ENCODE data around the gene TICRR.
A peak's percentile ranks its signal among the peaks of the same experiment; 100 is the strongest.

The TICRR gene

GRCh38 chr15:89630974-89631901 lies 56.0 kb downstream of the TICRR start:
- DNase-seq, result no peak

- no peak for DNase-seq
Measured at GRCh38 chr15:89631902-89632264, 56.6 kb downstream of the TICRR start.

GRCh38 chr15:89632563-89633430 lies 57.5 kb downstream of the TICRR start:
- DNase-seq, result no peak

- DNase-seq, result no peak
Measured at GRCh38 chr15:89633585-89633984, 58.3 kb downstream of the TICRR start.

- no peak for DNase-seq
Measured at GRCh38 chr15:89640245-89640644, 65.0 kb downstream of the TICRR start.

GRCh38 chr15:89641053-89641452 lies 65.8 kb downstream of the TICRR start:
- no peak for DNase-seq

- no peak for DNase-seq
Measured at GRCh38 chr15:89642106-89642505, 66.8 kb downstream of the TICRR start.

GRCh38 chr15:89645680-89646079 lies 70.4 kb downstream of the TICRR start:
- DNase-seq, result no peak

GRCh38 chr15:89646416-89647141 lies 71.3 kb downstream of the TICRR start:
- DNase-seq, result no peak

- peak; percentile 1 for DNase-seq
Measured at GRCh38 chr15:89647191-89647851, 72.1 kb downstream of the TICRR start.

- DNase-seq, result no peak
Measured at GRCh38 chr15:89648106-89649012, 73.1 kb downstream of the TICRR start.

GRCh38 chr15:89649013-89649625 lies 73.8 kb downstream of the TICRR start:
- DNase-seq, result no peak

- no peak for DNase-seq
Measured at GRCh38 chr15:89649716-89650115, 74.4 kb downstream of the TICRR start.

GRCh38 chr15:89652131-89652530 lies 76.9 kb downstream of the TICRR start:
- DNase-seq, result no peak

GRCh38 chr15:89652666-89653065 lies 77.4 kb downstream of the TICRR start:
- no peak for DNase-seq

- no peak for DNase-seq
Measured at GRCh38 chr15:89653578-89653977, 78.3 kb downstream of the TICRR start.

- no peak for DNase-seq
Measured at GRCh38 chr15:89654301-89654761, 79.1 kb downstream of the TICRR start.

GRCh38 chr15:89654847-89655805 lies 79.9 kb downstream of the TICRR start, which contains the start of gene KIF7:
TSS of gene KIF7 (minus strand) at chr15:89655467. CDS start at chr15:89652930, 2,537 bp downstream.
- peak; percentile 41 for DNase-seq

GRCh38 chr15:89656116-89656815 lies 81.0 kb downstream of the TICRR start:
- DNase-seq, result no peak
